Jurkat, Clone E6-1 (cell line): Measurements from ENCODE around the gene SHANK2.

Experiments used
- DNase-seq: peaks from one replicate; pipeline ENCODE4 v3.0.0-alpha.2; 2011; ENCODE audit warnings: low read depth, low spot score
- H3K4me3 ChIP-seq: 2 replicates; pipeline ENCODE4 v1.5.1; 2011; ENCODE audit warnings: mild to moderate bottlenecking, low read length, control low read depth, moderate library complexity

Gene SHANK2

DNA sequence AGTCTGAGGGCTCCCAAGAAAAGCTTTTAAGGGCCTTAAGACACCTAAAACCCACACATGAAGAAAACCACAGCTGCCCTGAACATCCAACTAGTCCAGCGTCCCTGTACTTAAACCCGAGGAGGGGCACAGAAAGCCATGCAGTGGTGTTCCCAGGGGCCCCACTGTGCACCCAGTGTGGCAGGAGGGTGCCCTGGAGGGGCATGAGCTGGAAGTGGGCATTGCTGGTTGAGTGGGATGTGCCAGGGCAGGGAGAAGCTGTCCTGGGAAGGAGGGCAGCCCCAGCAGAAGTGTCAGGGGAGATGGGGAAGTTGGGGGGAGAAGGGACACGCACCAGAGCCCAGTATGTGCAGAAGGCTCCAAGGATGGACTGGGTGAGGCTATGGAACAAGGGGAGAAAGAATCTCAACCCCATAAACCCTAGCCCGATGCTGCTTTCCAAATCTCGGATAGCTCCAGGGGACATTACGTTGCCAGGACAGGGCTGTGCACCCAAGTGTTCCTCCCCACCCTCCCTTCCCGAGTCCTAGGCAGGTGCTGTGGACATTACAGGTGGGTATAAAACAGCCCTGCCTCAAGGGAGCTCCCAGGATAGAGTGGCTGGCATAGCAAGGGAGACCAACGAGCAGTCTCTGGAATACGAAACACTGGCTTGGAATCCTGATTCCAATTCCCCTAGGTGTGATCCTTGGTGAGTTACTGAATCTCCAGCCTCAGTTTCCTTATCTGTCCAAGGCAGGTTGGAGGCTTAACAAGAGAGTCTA is 44.2 kb downstream of the SHANK2 start:
- no peak for DNase-seq
- H3K4me3 ChIP-seq: no peak overlapping the region

DNA sequence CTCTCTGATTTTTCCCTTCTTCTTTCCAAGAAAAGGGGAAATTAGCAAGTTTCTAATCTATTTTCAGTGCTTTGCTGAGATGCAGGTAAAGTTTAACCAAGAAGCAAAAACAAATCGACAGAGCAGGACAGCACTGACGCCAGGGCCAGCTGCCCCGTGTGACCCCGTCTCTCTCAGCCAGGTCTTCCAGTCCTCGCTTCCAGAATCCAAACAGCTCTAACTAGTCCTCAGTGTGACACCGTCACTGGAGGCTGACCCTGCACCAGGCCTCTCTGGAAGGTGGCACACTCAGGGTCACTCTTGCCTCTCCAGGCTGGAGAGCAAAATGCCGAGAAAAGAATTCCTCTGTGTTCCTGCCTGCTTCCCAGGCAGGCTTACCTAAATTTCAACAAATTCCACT is 44.8 kb downstream of the SHANK2 start:
- no peak for DNase-seq
- no peak overlapping the region for H3K4me3 ChIP-seq

DNA sequence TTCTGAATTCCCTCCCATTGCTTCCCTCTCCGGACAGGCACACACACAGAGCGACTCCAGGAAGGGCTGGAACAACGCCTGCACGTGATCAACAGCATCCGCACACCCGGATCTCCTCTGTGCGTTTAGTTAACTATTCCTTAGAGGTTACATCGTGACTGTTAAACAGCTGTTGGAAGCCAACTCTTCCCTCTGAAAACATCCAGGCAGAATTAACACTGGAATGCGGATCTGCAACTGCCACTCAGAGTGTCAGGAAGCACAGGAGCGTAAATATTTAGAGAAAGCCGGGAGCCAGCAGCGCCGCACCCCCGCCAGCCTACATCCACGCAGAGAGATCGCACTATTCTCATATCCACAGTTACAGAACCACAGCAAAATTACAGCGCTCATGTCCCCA is 46.2 kb downstream of the SHANK2 start:
- no peak for DNase-seq
- no peak overlapping the region for H3K4me3 ChIP-seq

DNA sequence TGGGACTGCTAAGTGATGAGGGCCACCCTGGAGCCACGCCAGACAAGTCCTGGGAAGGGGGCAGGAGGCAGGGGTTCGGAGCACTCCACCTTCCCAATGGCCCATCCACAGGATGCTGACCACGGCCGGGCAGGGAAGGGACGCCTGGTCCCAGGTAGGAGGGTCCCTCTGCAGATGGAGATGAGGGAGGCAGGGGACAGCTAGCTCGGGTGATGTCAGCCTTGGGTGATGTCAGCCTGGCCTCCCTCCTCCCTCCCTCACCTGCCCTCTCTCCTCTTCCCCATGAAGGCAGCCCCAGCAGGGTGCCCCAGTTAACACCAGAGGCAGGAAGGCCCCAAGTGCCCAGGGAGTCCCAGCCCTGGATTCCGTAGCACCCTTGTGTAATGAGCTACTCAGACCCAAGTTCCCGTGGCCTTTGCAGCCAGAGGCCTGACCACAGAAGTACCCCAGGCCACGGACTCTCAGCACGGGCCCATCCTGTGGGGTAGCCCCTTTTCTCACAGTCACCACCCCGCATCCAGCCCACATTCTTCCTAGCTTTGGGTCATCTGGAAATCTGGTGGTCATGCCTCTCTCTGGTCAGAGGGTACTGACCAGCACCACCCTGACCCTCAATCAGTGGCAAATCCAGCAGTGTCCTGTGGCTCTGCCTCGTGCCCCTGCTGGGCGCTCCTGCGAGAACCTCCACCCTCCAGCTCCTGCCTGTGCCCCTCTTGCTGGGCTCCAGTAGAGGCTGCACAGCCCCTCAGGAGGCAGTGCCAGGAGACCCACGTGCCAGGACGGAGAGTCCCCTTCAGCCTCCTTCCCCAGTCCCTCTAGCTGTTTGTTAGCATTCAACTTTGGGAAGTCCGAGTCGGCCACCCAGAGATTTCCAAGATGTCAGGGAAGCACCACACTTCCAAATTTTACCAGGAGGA is 47.4 kb downstream of the SHANK2 start:
- DNase-seq: no peak
- no peak overlapping the region for H3K4me3 ChIP-seq

DNA sequence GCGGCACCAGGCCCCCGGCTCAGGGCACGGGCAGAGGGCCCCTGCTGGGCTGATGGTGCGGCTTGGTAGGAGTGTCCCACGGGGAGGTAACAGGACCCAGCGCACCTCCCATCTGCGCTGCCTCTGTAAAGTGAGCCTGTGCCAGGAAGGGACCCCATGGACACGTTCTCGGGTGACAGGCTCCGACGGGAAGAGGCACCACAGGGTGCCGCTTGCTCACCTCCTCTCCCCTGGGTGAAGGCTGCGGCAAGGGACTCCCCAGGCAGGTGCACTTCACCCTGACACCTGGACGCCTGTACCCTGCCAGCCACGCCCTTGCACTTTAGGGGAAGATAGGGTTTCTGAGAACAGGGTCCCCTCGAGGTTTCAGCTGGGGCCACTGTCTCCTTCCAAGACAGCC is 48.1 kb downstream of the SHANK2 start:
- DNase-seq: no peak
- no peak overlapping the region for H3K4me3 ChIP-seq

DNA sequence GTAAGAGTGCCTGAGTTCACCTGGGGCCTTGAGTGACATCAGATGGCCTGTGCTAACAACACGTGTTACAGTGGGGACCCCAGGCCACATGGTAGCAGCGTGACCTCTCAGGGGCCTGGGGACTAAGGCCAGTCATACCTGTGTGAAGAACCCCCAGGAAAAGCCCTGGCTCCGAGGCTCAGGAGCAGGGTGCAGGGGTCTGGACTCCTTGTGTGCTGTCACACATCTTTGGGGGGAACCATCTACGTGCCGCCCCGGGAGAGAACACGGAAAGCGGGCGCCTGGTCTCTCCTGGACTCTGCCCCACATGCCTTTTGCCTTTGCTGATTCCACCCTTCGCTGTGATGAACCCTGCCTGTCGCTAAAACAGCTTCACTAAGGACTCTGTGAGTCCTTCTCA is 48.7 kb downstream of the SHANK2 start:
- no peak for DNase-seq
- H3K4me3 ChIP-seq: no peak overlapping the region

DNA sequence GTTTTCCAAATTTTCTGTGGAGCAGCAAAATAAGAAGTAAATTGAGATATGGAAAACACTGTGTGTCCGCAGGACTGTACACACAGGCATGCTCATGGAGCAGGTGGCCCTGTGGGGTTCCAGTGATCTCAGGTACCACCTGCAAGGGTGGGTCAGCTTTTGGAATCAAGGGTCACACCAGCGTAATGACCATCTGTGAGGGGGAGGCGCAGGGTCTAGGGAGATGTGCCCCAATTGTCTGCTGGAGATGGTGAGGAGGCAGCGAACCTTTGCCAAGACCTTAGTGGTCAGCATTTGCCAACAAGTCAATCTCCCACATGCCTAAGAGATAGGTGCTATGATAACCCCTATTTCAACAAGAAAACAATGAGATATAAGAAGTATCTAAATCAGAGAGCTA is 49.4 kb downstream of the SHANK2 start:
- no peak for DNase-seq

DNA sequence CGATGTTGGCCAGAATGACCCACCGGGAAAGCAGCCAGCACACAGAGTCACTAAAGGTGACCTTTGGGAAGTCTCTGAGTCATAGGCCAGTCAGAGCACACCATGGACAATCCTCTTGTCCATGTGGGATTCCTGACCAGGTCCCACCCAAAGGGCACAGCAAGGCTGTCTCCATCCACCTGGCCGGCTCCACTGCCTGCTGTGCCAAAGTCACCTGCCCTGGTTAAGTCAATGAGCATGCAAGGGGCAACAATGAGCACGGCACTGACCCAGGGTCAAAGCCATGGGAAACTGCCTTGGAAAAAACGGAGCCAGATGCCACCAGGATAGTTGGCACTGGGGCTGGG is 49.8 kb downstream of the SHANK2 start:
- DNase-seq: no peak
- H3K4me3 ChIP-seq: no peak overlapping the region

More for the DNA sequence above, 49.4 kb downstream of the SHANK2 start:
- no peak overlapping the region for H3K4me3 ChIP-seq
